ENCODE results near the gene NMT1. TPM values are rescaled to one million over a fixed set of nuclear protein-coding genes. Genes with fewer than 3 reads are reported as not detected.

Gene NMT1
- total RNA-seq, 2 experiments from 2014 or later: 156 to 169 TPM

DNA sequence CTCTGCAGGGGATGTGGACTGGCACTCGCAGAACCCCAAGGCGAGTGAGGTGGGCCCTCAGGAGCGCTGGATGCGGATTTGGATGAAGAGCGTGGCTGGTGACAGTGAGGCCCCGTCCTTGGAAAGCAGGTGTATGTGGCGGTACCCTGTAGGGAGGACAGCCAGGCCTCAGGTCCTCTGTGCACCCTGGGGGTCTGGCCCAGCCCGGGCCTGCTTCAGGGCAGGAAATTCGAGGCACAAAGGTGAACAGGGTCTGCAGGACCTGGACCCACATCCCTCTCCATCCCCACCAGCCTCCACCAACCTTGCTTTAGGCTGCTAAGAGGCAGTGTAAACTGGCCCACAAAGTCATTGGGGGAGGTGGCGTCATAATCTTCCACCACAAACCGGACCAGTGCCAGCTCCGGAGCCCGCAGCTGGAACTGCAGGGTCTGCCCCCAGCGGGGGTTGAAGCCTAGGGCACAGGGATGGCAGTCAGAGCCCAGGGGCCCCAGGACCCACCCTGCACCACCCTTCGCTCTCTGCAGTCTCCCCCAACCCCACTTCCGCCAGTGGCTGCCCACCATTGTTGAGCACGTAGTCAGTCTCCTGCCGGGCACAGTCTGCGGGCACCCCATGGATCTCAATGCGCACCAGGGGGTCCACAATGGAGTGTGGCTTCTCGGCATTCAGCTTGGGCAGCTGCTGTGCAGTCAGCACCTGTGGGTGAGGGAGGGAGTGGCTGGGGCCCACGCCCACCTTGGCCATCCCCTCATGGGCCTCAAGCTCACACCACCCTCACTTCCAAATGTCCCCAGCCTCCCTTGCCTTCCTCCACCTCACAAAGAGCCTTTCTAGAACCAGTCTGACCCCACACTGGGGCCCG is 51.7 kb downstream of the NMT1 start:
- ATAC-seq: no peak

DNA sequence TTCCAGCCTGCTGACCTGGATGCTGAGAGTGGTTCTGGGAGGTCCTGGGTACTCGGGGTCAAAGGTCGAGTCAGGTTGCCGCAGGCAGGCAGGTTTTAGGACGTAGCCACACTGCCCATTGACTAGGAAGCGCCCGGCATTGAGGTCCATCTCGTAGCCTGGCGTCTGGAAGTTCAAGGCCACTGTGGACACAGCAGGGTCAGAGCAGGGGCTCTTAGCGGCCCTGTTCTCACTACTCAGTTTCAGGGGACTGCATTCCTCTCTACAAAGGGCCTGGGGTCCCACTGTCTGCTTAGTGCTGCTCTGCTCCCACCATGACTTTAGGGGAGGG is 52.3 kb downstream of the NMT1 start:
- CTCF ChIA-PET: no interaction called here
- H3K27ac Mint-ChIP-seq: no peak overlapping the region

More for the DNA sequence above, 51.7 kb downstream of the NMT1 start:
- peaks cover 1% of the 10 kb centered on the region for H3K36me3 Mint-ChIP-seq (ENCODE audit: low read depth)
- no peak for DNase-seq
- ChIA-PET POLR2A (interaction anchor here (1.0 kb wide), 1 partner anchor 38 kb away, joined by 3 read pairs; no protein-coding TSS in a partner anchor), CTCF (interaction anchor here (1.3 kb wide), 1 partner anchor 192 kb away, joined by 3 read pairs; no protein-coding TSS in a partner anchor)
- TF ChIP-seq, protein P1, sequence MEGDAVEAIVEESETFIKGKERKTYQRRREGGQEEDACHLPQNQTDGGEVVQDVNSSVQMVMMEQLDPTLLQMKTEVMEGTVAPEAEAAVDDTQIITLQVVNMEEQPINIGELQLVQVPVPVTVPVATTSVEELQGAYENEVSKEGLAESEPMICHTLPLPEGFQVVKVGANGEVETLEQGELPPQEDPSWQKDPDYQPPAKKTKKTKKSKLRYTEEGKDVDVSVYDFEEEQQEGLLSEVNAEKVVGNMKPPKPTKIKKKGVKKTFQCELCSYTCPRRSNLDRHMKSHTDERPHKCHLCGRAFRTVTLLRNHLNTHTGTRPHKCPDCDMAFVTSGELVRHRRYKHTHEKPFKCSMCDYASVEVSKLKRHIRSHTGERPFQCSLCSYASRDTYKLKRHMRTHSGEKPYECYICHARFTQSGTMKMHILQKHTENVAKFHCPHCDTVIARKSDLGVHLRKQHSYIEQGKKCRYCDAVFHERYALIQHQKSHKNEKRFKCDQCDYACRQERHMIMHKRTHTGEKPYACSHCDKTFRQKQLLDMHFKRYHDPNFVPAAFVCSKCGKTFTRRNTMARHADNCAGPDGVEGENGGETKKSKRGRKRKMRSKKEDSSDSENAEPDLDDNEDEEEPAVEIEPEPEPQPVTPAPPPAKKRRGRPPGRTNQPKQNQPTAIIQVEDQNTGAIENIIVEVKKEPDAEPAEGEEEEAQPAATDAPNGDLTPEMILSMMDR (IDR thresholded peaks at IDR 0.05): no peak
- H3K27me3 Mint-ChIP-seq: no peaks in the 10 kb centered on the region
- no peak overlapping the region for H3K4me3 Mint-ChIP-seq
- H3K27ac Mint-ChIP-seq: no peak overlapping the region
- intact Hi-C loops (cut with micrococcal nuclease): no loop called here
- no peaks in the 10 kb centered on the region for H3K4me1 Mint-ChIP-seq (ENCODE audit: low read depth)
- no peaks in the 10 kb centered on the region for H3K9me3 Mint-ChIP-seq

DNA sequence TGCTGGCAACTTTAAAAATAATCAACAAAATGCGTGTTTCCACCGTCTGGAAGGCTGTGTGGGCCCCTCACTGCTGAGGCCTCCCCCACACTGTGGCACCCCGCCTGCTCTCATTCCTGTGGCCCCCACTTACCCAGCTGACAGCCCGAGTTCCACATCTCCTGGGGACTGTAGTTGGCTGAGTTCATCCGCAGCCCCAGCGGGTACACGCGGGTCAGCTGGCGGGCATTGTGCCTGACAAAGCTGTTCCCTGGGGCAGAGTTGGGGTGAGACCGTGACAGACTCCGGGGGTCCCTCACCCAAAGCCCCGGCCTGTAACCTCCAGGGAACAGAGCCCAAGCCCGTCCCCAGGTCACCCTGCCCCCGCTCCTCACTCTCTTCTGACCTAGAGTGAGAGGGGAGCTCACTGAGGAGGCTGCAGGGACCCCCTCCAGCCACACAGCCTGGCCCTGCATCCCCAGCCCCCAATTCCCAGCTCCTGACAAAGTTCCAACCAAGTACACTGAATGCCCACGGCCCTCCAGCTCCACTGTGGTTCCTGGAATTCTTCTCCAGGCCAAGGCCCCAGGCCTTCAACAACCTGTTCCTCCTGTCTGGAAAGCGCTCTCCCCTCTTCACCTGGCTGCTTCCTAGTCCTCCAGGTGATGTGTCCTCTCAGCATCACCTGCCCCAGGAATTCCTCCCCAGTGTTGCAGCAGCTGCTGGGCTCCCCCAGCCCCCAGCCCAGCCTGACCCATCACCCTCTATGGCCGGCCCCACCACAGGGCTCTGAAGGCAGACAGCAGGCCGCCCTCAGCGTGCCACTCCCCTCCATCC is 53.2 kb downstream of the NMT1 start:
- no peaks in the 10 kb centered on the region for H3K9me3 Mint-ChIP-seq
- H3K4me1 Mint-ChIP-seq (ENCODE audit: low read depth): no peaks in the 10 kb centered on the region
- ATAC-seq (no peak), DNase-seq (no peak)
- no peak overlapping the region for H3K4me3 Mint-ChIP-seq
- POLR2A ChIA-PET: interaction anchor here (1.2 kb wide), 1 partner anchor 53 kb away, joined by 3 read pairs; the partner anchor contains the start of gene NMT1
- no peaks in the 10 kb centered on the region for H3K27me3 Mint-ChIP-seq
- H3K36me3 Mint-ChIP-seq (ENCODE audit: low read depth): no peaks in the 10 kb centered on the region
- TF ChIP-seq, protein P1 (IDR thresholded peaks at IDR 0.05): no peak
- intact Hi-C loops (cut with micrococcal nuclease): no loop called here
- no peak overlapping the region for H3K27ac Mint-ChIP-seq
- CTCF ChIA-PET: interaction anchor here (1.8 to 2.4 kb wide), 2 partner anchors 15 to 21 kb away, joined by 8 to 12 read pairs; partner anchors contain the start of gene ACBD4

More for the DNA sequence above, 52.3 kb downstream of the NMT1 start:
- Mint-ChIP-seq H3K4me3 (no peak overlapping the region), H3K36me3 (ENCODE audit: low read depth) (no peaks in the 10 kb centered on the region), H3K27me3 (no peaks in the 10 kb centered on the region), H3K9me3 (no peaks in the 10 kb centered on the region), H3K4me1 (ENCODE audit: low read depth) (no peaks in the 10 kb centered on the region)
- intact Hi-C loops (cut with micrococcal nuclease): no loop called here
- ATAC-seq (no peak), DNase-seq (no peak)
- POLR2A ChIA-PET: no interaction called here
- TF ChIP-seq, protein P1 (IDR thresholded peaks at IDR 0.05): no peak

- Mint-ChIP-seq H3K9me3 (no peaks in the 10 kb centered on the region), H3K27me3 (no peaks in the 10 kb centered on the region), H3K4me1 (ENCODE audit: low read depth) (no peaks in the 10 kb centered on the region), H3K36me3 (ENCODE audit: low read depth) (no peaks in the 10 kb centered on the region), H3K27ac (no peak overlapping the region), H3K4me3 (no peak overlapping the region)
- POLR2A ChIA-PET: interaction anchor here (1.2 kb wide), 1 partner anchor 54 kb away, joined by 3 read pairs; the partner anchor contains the start of gene NMT1
- intact Hi-C loops (cut with micrococcal nuclease): no loop called here
- no peak for ATAC-seq
- CTCF ChIA-PET: interaction anchor here (1.2 to 2.4 kb wide), 3 partner anchors 16 to 20 kb away, joined by 4 to 12 read pairs (median 8); partner anchors contain the start of gene ACBD4
- DNase-seq: no peak
- TF ChIP-seq, protein P1 (IDR thresholded peaks at IDR 0.05): no peak
Observed at GRCh38 chr17:45115015-45115625, 54.0 kb downstream of the NMT1 start.

All from activated CD8-positive, alpha-beta T cell treated with anti-CD3 and anti-CD28 coated beads for 36 hours (primary cell).